HG03066 (cell line): ENCODE data around the gene PTPRE.

Experiments
- ATAC-seq: cut with Tn5 transposase; IDR thresholded peaks from one replicate; pipeline ENCODE4 v1.9.1; 2021; ENCODE audit warnings: low read depth; ENCODE audit not compliant: unreplicated experiment

Gene PTPRE

DNA sequence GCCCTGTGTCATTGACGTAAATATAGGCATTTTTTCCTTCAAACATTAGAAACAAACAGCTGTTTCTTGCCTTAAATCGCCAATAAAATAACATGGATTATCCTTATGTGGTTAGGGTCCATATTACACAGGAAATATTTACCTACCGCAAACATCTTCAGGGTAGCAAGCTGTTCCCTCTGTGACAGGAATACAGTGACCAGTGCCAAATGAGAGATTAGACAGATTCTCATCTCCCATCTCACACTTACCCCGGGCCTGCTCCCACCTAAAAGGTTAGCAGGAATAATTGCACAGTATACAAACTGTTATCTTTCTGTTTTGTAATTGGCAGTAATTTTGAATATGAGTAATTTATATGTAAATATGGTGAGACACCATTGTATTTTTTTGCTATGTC is 202.8 kb downstream of the PTPRE start:
- no peak for ATAC-seq

DNA sequence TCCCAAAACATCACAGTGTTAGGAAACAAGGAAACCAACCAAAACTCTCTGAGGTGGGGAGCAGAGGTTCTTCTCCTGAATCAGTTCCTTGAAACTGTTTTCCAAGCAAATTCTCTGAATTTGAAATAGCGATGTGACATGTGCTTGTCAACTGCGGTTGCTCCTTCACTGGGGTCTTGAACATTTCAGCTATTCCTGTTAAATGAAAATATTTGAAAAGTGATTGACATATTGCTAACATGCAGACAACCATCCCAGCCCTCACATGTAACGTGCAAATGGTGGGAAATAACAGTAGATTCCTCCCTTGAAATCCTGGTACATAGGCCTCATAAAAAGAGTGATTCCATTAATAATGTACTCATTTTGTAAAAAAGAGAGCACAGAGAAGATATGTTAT is 203.4 kb downstream of the PTPRE start:
- ATAC-seq = no peak

DNA sequence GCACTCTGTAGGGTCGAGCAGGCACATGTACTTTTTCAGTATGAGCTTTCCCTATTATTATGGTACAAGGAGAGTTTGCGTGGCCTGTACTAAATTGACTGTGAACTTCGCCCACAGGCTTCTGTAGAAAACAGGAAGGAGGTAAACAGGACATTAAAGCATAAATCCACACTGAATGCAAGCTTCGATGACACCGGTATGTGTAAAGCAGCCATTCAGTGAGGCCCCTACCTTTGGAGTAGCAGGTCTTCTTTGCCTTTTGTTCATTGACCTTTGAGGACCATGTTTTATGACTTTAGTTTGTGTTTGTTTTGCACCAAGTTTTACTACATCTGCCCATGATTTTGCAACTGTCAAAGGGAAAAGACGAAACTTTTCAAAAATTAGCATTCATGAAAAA is 204.8 kb downstream of the PTPRE start:
- no peak for ATAC-seq

DNA sequence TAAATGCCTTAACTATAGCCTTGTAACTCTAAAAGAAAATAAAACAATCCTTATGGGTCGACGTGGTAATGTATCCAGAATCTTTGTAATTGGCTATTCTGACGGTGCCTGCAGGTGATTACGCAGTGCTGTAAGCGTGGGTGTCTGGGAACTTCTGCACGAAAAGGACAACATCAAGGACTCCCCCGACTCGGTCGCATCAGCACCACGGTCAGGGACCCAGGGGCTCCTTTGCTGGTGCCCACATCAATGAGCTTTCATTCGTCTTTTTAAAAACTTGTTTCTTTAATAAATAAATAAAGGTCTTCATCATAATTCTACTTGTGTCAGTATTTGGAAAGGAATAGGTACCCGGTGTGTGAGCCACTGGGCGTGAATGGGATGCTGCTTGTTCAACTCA is 206.1 kb downstream of the PTPRE start:
- ATAC-seq = no peak

DNA sequence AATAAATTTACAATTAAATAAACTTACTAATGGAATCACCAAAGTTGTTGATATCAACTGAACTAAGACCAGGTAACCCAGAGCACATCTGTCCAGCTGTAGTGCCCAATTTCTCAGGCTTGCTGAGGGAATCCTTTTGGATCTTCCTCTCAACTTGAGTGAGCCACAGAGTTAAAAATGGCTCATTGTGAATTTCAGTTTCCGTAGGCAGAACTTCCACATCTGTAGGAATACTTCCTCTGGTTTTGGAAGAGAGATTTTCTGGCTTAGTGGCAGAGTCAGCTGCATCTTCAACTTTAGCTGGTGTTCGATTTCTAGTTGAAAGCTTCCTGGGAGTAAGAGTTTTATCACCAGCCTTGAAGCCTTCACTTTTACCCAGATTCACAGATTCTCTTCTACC is 208.0 kb downstream of the PTPRE start:
- no peak for ATAC-seq

DNA sequence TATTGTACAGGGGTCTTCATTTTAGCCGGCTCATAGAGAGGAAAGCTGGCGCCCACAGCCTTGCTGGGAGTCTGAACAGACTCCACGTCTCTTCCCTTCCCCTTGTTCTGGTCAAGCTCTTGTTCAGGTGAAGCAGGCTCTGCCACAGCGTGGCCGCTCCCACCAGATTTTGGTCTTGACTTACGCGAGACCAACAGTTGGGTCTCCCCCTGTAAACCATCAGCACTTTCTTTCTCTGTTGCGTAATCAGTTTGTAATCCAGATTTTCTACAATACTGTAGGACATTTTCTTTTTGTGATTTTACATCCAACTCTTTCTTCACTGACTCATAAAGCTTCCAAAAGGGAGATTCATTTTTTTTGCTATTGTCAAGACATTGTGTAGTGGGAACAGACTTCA is 208.5 kb downstream of the PTPRE start:
- ATAC-seq = no peak

DNA sequence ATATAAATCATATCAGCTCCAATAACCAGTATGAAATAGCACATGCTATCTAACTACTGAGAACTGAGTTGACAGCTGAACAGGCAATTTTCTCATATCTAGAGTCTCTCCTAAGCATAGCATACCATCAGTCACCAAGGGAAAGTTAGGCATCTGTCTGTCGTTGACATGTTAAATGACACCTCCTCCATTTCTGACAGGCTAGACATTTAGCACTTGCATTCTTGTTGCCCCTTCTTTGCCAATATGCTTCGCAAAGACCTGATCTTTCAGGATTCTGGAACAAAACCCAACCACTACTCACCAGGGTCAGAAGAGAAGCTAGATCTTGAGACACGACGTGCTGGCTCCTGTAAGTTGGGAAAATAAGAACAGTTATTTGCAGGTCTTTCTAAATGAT is 209.3 kb downstream of the PTPRE start:
- no peak for ATAC-seq

DNA sequence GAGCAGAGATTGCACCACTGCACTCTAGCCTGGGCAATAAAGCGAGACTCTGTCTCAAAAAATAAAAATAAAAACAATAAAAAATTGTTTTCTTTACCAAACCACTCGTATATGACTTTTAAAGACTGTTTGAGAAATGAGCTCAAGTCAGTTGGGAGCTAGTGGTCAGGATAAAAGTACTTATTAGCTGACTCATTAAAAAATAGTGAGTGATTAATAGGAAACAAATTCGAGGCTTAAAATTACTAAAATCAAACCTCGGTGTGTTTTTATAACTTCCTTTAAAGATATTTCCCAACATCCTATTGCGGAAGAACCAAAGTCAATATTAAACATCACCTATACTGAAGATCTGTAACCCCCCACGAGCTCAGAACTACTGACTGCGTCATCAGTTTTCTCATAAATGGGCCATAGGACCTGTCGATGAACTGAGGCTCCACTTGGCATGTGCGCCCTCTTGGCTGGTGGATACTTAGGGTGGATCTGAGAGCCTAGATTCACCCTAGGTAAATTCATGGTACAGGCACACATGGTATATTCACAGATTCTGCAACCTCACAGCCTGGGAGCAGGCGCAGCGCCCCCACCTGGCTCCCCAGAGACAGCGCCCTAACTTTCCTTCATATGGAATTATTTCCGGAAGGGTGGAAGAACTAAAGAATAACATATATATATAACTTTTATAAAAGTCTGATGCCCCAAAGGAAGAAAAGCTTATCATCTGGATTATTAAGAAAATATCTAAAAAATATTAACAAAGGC is 210.1 kb downstream of the PTPRE start:
- no peak for ATAC-seq

DNA sequence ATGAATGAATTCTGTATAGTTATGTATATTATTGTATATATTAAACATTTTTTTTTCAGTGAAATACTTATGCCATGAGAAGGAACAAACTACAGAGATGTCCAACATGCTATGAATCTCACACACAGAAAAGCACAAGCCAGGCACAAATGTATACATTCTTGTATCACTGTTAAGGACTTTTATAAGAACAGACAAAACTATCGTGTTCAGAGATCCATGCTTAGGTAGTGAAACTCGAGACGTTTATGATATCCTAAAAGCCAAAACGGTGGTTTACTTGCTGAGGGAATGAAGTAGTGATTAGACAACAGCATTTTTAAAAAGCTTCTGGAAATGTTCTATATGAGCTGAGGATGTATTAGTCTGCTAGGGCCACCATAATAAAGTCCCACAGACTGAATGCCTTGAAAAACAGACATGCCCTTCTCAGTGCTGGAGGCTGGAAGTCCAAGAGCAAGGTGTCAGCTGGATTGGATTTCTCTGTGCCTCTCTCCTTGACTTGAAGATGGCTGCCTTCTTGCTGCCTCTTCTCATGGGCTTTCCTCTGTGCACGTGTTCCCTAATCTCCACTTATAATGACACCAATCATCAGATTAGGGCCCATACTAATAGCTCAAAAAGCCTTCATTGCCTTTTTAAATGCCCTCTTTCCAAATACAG is 215.0 kb downstream of the PTPRE start:
- ATAC-seq = no peak

DNA sequence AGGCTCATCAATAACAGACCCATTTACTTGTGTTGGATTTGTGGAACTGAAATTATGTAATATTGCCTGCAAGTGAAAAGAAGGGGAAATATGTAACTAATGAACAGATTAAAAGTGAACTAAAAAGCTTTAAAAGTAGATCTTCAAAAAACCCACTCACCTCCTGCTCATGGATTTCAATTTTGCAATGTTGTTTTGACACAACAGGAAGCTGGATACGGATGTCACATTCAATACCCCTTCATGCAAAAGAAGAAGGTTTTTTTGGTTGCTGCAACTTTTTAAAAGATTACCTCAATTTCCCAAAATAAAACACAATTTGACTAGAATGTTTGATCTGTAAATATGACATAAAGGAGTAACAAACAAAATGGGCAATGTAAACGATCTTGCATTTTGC is 216.0 kb downstream of the PTPRE start:
- ATAC-seq = no peak

DNA sequence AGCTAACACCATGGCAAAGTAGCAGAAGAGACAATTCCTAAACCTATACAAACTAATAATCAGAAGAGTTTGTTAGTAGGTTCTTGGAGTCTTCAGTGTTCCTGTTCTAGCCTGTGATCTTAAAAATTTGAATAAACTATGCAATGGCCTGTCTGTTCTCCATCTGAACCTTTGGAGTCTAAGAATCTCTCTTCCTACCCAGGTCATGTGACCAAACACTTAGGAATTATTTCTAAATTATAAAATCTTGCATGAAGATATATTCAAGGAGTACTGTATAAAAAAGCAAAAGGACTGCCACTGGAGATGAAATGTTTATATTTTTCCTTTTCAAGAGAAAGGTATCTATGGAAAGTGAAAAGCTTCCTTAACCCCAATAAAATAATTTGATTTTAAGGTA is 216.9 kb downstream of the PTPRE start:
- no peak for ATAC-seq

DNA sequence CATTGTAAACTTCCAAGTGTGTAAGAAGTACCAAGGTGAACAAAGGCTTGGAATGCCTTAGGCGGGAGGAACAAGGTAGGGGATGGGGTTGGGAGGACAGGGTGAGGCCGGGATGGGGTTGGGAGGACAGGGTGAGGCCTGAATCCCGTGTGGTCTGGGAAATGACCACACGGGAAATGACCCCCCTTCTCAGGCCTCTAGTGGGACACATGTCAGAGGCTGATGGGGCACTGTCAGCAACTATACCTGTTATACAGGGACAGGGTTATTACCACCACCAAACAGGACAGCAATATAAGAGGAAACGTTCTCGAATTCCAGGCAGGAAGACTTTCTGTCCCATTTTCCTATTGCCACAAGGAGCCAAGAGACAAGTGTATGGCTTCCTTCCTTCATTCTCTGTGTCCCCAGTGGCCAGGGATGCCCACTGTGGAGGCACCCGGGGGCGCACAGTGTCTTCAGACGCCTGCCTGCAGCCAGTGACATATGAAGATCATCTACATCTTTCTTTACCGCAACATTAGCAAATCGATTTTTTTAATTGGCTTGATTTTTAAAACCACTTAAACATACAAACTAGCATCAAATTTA is 218.0 kb downstream of the PTPRE start:
- no peak for ATAC-seq

DNA sequence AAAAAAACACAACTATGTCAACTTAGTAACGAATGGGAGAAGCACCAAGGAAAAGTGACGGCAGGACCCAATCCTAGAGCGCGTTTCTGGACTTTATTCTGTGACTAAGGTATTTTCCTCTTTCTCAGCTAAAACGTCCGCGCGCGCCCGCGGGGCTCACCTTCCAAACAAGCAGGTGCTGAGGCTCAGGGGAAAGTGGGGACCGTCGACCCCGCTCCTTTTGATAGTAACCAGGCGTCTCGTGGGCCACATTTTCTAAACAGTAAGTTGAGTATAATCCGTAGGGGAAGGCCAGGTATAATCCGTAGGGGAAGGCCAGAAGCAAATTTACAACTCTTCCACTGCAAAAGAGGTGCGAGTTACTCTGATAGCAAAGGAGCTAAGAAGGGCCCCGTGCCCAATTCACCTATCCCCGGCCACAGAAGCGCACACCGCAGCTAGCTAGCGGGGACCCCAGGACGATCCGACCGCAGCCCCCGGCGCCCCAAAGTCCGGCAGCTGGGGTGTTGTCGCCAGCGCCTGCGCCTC is 218.6 kb downstream of the PTPRE start:
- no peak for ATAC-seq

DNA sequence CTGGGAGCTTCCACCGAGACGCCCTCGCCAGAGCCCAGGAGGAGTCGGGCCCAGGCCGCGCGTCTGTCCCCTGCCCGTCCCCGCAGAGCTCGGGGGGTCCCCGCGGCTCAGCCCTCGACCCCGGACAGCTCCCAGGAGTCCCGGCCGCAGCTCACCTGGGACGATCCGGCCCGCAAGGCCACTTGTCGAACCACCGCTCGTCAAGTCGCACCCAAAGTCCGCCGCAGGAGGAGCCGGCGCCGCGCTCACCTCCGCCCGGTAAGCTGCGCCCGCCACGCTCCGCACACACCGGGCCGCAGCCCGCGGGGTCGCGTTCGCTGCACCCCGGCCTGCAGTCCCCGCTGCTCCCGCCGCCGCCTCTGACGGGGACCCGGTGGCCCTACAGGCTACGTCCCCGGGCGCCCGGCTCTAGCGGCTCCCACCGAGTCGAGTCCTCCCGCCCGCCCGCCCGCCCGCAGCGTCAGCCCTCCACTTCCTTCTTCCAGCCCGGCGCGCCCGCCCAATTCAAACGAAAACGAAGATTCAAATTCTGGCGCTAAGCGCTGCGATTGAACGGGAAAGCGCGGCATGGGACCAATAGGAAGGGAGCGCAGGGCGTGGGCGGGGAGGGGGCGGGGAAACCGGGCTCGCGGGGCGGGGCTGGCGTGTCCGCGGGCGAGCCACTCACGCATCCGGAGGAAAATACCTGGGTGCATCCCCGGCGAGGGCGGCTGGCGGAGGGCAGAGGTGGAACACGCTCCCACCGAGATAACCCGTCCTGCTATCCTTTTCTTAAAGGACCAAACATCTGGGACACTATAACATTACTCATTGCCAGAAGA is 219.3 kb downstream of the PTPRE start, which contains the start of gene MKI67:
Gene MKI67, minus strand, starts transcription at position 480 of the 821 bp plus-strand sequence. CDS start 756 bp downstream, outside the sequence.
- ATAC-seq = peak; percentile 77

DNA sequence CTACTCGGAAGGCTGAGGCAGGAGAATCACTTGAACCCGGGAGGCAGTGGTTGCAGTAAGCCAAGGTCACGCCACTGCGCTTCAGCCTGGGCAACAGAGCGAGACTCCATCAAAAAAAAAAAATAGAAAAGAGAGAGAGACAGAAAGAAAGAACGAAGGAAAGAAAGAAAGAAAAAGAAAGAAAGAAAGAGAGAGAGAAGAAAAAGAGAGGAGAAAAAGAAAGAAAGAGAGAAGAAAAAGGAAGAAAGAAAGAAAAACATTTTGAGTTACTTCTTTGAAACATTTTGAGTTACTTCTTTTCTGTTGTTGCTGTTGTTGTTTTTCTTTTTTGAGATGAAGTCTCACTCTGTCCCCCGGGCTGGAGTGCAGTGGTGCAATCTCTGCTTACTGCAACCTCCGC is 221.7 kb downstream of the PTPRE start:
- ATAC-seq = no peak

DNA sequence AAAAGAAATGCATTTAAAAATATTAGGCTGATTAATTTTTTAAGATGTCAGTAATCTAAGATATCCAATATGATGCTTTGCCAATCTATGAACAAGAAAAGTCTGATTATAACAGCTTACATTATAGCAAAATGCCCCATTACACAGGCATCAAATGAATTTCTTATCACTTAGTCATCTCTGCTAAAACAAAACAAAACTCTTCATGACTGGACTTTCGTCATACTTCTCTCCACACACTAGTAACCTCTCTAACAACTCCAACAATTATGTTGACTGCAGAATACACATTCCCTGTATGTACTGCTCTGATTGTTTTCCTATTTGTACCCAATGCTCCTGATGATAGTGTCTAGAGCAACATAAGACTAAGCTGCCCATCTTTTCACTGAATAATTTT is 223.1 kb downstream of the PTPRE start:
- ATAC-seq = no peak
